NCI-H2227 treated with DMSO at 0.1 percent for 48 hours (cell line): ENCODE measurements around the gene FUT6.

ENCODE experiments used
- DNase-seq: peaks from one replicate; lab custom pipeline; 2025; lab: John Stamatoyannopoulos, UW

FUT6 gene

GRCh38 chr19:5804516-5805461 lies 34.7 kb downstream of the FUT6 start, which contains the start of gene NRTN:
Gene NRTN, plus strand, starts transcription at chr19:5805067. Its CDS starts 19,099 bp downstream, at chr19:5824166.
- DNase-seq, result no peak

GRCh38 chr19:5803752-5804515 lies 35.6 kb downstream of the FUT6 start:
- peak; percentile 85 for DNase-seq

GRCh38 chr19:5803441-5803751 lies 36.1 kb downstream of the FUT6 start:
- no peak for DNase-seq

GRCh38 chr19:5801796-5802619 lies 37.5 kb downstream of the FUT6 start:
- DNase-seq, result peak; percentile 17

- no peak for DNase-seq
These were observed 38.9 kb downstream of the FUT6 start for GRCh38 chr19:5800361-5801270.

- DNase-seq, result no peak
These were observed 40.0 kb downstream of the FUT6 start for GRCh38 chr19:5799247-5800241.

GRCh38 chr19:5798244-5798643 lies 41.3 kb downstream of the FUT6 start:
- DNase-seq, result no peak

GRCh38 chr19:5795382-5795919 lies 44.1 kb downstream of the FUT6 start:
- DNase-seq, result no peak

- no peak for DNase-seq
These were observed 46.3 kb downstream of the FUT6 start for GRCh38 chr19:5793188-5793587.

- DNase-seq, result no peak
These were observed 47.3 kb downstream of the FUT6 start for GRCh38 chr19:5792224-5792623.

- DNase-seq, result peak; percentile 94
These were observed 48.7 kb downstream of the FUT6 start, which contains the start of gene DUS3L for GRCh38 chr19:5790559-5791520. Gene DUS3L, minus strand, starts transcription at chr19:5791163. Its CDS starts 22 bp downstream, at chr19:5791141.

- no peak for DNase-seq
These were observed 49.5 kb downstream of the FUT6 start for GRCh38 chr19:5789886-5790558.

- no peak for DNase-seq
These were observed 50.1 kb downstream of the FUT6 start for GRCh38 chr19:5789351-5789761.

- no peak for DNase-seq
These were observed 51.1 kb downstream of the FUT6 start for GRCh38 chr19:5788422-5788821.

GRCh38 chr19:5787409-5788182 lies 51.9 kb downstream of the FUT6 start:
- DNase-seq, result no peak

- no peak for DNase-seq
These were observed 52.7 kb downstream of the FUT6 start for GRCh38 chr19:5786593-5787408.
